HG03469 (cell line): Measurements from ENCODE around the gene P4HB.

Experiments used
- ATAC-seq: cut with Tn5 transposase; IDR thresholded peaks from one replicate; pipeline ENCODE4 v1.9.1; 2021; ENCODE audit warnings: mild to moderate bottlenecking, moderate library complexity, moderate number of reproducible peaks; ENCODE audit not compliant: unreplicated experiment

The P4HB gene

GRCh38 chr17:81833160-81833920 is 27.0 kb downstream of the P4HB start, which contains the start of gene MCRIP1:
Gene MCRIP1 (minus strand): TSS chr17:81833291. CDS start chr17:81824506, 8,785 bp downstream.
- ATAC-seq = peak; percentile 69

GRCh38 chr17:81832608-81833159 is 27.7 kb downstream of the P4HB start:
- peak; percentile 9 for ATAC-seq

- ATAC-seq = no peak
Observed at GRCh38 chr17:81831957-81832607, 28.3 kb downstream of the P4HB start.

- no peak for ATAC-seq
Observed at GRCh38 chr17:81831563-81831956, 28.8 kb downstream of the P4HB start.

GRCh38 chr17:81829858-81830257 is 30.5 kb downstream of the P4HB start:
- no peak for ATAC-seq

GRCh38 chr17:81828656-81829055 is 31.7 kb downstream of the P4HB start:
- no peak for ATAC-seq

GRCh38 chr17:81825841-81826466 is 34.4 kb downstream of the P4HB start:
- ATAC-seq = no peak

- no peak for ATAC-seq
Observed at GRCh38 chr17:81824595-81824994, 35.7 kb downstream of the P4HB start.

- no peak for ATAC-seq
Observed at GRCh38 chr17:81823820-81824550, 36.4 kb downstream of the P4HB start.

GRCh38 chr17:81822996-81823819 is 37.1 kb downstream of the P4HB start:
- no peak for ATAC-seq

- ATAC-seq = no peak
Observed at GRCh38 chr17:81822312-81822637, 38.1 kb downstream of the P4HB start.

- ATAC-seq = no peak
Observed at GRCh38 chr17:81821603-81822311, 38.6 kb downstream of the P4HB start.

- ATAC-seq = no peak
Observed at GRCh38 chr17:81821147-81821546, 39.2 kb downstream of the P4HB start.

- no peak for ATAC-seq
Observed at GRCh38 chr17:81819708-81820107, 40.6 kb downstream of the P4HB start.

GRCh38 chr17:81817758-81818147 is 42.6 kb downstream of the P4HB start:
- ATAC-seq = no peak

GRCh38 chr17:81815646-81815986 is 44.7 kb downstream of the P4HB start:
- no peak for ATAC-seq

GRCh38 chr17:81814748-81815645 is 45.3 kb downstream of the P4HB start:
- no peak for ATAC-seq

- no peak for ATAC-seq
Observed at GRCh38 chr17:81813861-81814683, 46.3 kb downstream of the P4HB start.
